DMS 273 treated with DMSO at 0.1 percent for 48 hours (cell line): ENCODE data around the gene SH3D19.
"Not testable (repeated sequence)": the region's sequence is repeated elsewhere in the genome, so short reads cannot be mapped to it uniquely, and the experiment has no call there.

ENCODE experiments used
- DNase-seq: peaks from one replicate; lab custom pipeline; 2025; lab: John Stamatoyannopoulos, UW

Gene SH3D19

GRCh38 chr4:151150821-151151580 lies 174.4 kb downstream of the SH3D19 start:
- no peak for DNase-seq

- no peak for DNase-seq
Measured at GRCh38 chr4:151148261-151148660, 177.1 kb downstream of the SH3D19 start.

- DNase-seq, result no peak
Measured at GRCh38 chr4:151147000-151147399, 178.4 kb downstream of the SH3D19 start.

GRCh38 chr4:151144329-151145072 lies 180.9 kb downstream of the SH3D19 start:
- DNase-seq, result no peak

- DNase-seq, result no peak
Measured at GRCh38 chr4:151143811-151144210, 181.6 kb downstream of the SH3D19 start.

- no peak for DNase-seq
Measured at GRCh38 chr4:151143162-151143561, 182.2 kb downstream of the SH3D19 start.

GRCh38 chr4:151142758-151143157 lies 182.6 kb downstream of the SH3D19 start:
- DNase-seq, result no peak

GRCh38 chr4:151139814-151140213 lies 185.6 kb downstream of the SH3D19 start:
- no peak for DNase-seq

GRCh38 chr4:151136048-151136447 lies 189.4 kb downstream of the SH3D19 start:
- DNase-seq, result not testable (repeated sequence)

GRCh38 chr4:151133311-151133710 lies 192.1 kb downstream of the SH3D19 start:
- no peak for DNase-seq

GRCh38 chr4:151129796-151130195 lies 195.6 kb downstream of the SH3D19 start:
- DNase-seq, result no peak

- peak; percentile 8 for DNase-seq
Measured at GRCh38 chr4:151117371-151117962, 207.9 kb downstream of the SH3D19 start.

- DNase-seq, result no peak
Measured at GRCh38 chr4:151114986-151115385, 210.4 kb downstream of the SH3D19 start.

- DNase-seq, result no peak
Measured at GRCh38 chr4:151114338-151114737, 211.1 kb downstream of the SH3D19 start.

- DNase-seq, result no peak
Measured at GRCh38 chr4:151110236-151110635, 215.2 kb downstream of the SH3D19 start.

GRCh38 chr4:151107063-151107462 lies 218.3 kb downstream of the SH3D19 start:
- DNase-seq, result no peak

- DNase-seq, result no peak
Measured at GRCh38 chr4:151105454-151106032, 219.9 kb downstream of the SH3D19 start.

GRCh38 chr4:151104621-151105020 lies 220.8 kb downstream of the SH3D19 start:
- DNase-seq, result no peak

- no peak for DNase-seq
Measured at GRCh38 chr4:151103758-151104157, 221.6 kb downstream of the SH3D19 start.

GRCh38 chr4:151100531-151100930 lies 224.9 kb downstream of the SH3D19 start:
- DNase-seq, result no peak

- DNase-seq, result no peak
Measured at GRCh38 chr4:151099976-151100417, 225.4 kb downstream of the SH3D19 start.

- DNase-seq, result peak; percentile 74
Measured at GRCh38 chr4:151099229-151099975, 226.0 kb downstream of the SH3D19 start, which contains the start of gene RPS3A. Gene RPS3A, plus strand, starts transcription at chr4:151099628. Its CDS starts 25 bp downstream, at chr4:151099653.
